H54 (cell line): Measurements from ENCODE around the gene HACD2.

Experiments
- DNase-seq: peaks from one replicate; pipeline ENCODE4 v3.0.0; 2011; ENCODE audit warnings: low spot score, mixed read lengths; ENCODE audit not compliant: insufficient read length
- FAIRE-seq: peaks from 3 replicates; lab custom pipeline; 2011; peaks lifted over from hg19 to GRCh38; lab: Jason Lieb, UNC
- POLR2A ChIP-seq: IDR thresholded peaks from 2 replicates; pipeline ENCODE4 v1.6.1; 2011; ENCODE audit warnings: low read depth, mild to moderate bottlenecking, low read length

The HACD2 gene

DNA sequence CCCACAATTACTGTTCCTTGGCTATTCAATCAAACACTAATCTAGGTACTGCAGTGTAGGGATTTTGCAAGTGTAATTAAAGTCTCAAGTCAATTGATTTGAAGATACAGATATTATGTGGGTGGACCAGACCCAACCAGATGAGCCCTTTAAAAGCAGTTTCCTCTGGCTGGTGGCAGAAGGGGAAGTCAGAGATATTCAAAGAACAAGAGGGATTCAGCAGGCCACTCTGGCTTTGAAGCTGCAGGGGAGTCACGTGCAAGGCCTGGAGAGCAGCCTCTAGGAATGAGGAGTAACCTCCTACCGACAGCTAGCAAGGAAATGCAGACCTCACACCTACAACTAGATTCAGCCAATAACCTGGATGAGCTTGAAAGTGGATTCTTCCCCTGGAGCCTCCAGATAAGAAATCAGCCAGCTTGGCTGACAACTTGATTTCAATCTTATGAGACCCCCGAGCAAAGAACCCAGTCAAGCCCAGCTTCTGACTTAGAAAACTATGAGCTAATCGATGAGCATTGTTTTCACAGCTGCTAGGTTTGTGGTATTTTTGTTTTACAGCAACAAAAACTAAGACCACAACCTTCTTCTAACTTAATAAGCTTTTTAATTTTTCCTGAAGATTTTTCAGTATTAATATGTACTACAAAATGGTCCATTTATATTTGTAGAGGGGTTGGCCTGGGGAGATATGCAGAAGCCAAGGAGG, 13.4 kb downstream of the HACD2 start:
- no peak for DNase-seq
- FAIRE-seq, result no peak
- TF ChIP-seq POLR2A, result no peak

DNA sequence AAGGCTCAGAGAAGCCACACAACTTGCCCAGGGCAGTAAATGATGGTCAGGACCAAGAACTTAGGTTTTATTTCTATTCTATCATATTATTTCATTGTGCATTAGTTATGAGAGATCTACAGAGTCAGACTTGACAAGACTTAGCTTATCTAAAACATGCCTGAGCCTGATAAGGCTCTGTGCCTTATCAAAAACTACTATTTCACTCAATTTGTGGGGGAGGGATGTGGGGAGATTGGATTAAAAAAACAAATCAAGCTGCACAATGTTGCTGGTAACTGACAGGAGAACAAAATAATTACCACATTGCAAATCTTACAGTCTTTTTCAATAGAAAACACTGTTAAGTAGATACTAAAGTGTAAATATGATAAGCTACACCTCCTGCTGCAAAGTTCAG, 16.0 kb downstream of the HACD2 start:
- DNase-seq, result no peak
- TF ChIP-seq POLR2A, result no peak
- no peak for FAIRE-seq

DNA sequence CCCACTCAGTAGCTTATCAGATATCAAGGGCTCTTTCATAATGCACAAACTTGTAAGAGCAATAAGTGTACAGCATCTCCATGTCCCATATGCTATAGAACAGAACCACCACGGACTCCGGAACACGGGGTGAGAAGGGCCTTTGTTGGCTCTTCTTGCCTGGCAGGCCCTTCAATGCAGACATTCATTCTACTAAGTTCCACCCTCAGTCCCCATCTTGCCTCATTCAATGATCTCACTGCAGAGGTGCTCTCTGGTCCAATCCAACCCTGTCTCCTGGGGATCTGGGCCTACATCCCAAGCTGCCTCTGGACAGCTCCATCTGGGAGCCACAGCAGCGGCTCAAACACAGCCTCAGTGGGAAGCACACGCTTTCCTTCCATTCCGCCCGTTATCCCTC, 16.8 kb downstream of the HACD2 start:
- DNase-seq (no peak), FAIRE-seq (no peak)
- TF ChIP-seq POLR2A, result no peak

DNA sequence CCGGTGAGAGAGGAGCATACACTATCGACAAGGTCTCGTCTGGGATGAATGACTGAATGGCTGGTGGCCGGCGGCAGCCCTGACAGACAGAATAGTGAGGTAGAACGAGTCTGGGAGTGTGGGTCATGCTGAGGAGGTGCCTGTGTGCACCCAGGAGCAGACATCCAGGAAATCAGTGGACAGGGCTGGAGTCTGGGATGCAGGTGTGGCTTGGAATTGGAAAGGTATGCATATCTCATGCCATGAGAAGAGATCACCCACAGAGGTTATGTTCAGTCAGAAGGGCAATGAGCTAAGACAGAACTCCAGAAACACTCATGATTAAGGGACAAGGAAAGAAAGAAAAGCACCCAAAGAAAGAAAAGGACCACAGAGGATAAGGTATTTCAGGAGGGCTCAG, 20.8 kb downstream of the HACD2 start:
- TF ChIP-seq POLR2A, result no peak
- DNase-seq, result no peak
- no peak for FAIRE-seq

DNA sequence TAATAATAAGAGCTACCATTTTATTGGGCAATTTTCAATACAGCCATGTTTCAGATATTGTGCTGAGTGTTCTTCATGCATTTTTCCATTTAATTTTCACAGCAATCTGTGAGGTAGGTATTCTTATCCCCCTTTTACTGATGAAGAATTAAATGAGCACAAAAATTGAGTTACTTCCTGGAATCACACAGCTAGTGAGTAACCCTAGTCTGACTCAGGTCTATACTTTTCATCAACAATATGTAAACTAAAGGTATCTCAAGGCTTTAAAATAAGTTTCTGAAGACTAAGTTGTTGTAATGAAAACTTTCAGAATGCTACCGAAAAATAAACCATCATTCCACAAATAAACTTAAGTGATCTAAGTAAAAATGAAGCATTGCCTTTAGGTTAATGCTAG, 22.3 kb downstream of the HACD2 start:
- DNase-seq, result no peak

DNA sequence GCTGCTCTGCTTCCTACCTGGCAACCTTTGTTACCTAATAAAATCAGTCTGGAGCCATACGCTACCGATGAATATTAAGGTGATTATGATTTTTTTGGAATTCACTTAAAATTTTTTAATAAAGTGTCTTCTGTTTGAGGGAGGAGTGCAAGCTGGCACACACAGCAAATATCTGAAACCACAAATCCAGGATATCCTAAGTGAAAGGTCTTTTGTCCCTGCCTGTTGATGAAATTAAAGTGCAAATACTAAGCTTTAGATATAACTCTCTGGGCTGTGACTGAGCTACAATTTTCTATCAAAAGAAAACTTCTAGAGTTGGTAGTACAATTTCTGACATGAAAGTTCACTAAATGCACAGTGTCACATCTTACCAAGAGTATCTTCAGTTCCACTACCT, 23.7 kb downstream of the HACD2 start:
- FAIRE-seq, result no peak
- no peak for DNase-seq
- TF ChIP-seq POLR2A, result no peak

More for the DNA sequence above, 22.3 kb downstream of the HACD2 start:
- FAIRE-seq, result no peak
- TF ChIP-seq POLR2A, result no peak

DNA sequence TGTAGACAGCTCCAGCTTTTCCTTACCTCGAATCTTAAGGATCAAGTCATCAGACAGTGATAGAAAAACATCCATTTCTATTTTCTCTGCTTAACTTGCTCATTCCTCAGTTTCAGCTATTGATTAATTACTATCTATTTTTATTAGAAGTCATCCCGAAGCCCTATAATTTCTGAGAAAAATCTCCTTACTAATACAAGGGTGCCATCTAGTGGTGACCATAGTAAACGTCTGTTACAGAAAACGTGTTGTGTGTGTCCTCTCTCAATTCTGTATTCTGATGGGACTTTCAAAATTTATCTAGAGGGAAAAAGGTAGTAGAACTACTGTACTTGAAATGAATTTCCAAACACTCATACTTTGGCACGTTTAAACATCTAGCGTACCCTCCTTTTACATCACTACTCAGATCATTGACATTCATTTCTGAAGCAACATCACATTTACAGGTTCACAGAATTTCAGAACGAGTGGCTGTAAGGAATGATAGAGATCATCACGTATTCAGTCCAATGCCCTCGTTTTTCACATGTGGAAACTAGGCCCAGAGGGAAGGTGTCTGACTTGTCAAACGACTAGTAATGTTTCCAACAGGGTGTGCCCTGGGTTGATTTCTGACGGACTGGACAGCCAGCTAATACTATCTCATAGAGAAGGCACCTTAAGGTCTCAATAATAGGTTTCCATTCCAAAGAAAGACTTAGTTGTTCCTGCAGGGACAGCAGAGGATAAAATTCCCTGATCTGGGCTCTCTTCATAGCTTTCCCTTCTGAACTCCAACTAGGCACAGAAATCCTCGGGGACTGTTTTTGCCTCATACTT, 25.6 kb downstream of the HACD2 start:
- no peak for TF ChIP-seq POLR2A
- FAIRE-seq (peak; percentile 72), DNase-seq (peak; percentile 30)

DNA sequence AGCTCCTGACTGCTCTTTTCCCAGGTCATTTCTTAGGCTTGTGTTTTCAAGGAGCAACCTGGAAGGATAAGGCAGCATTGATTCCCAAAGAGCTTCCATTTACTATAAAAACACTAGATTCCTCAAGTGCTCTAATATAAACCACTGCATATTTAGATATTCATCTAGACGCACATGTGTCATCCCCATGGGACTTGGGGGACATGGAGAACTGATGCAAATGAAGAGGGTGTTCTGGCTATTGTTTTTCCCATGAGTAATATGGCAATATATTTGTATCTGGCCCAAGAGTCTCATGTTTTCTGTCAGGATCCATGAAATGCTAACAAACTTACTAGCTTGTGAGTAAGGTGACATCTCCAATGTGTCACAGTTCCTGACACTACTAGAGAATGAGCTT, 31.3 kb downstream of the HACD2 start:
- no peak for DNase-seq
- TF ChIP-seq POLR2A, result no peak
- no peak for FAIRE-seq

DNA sequence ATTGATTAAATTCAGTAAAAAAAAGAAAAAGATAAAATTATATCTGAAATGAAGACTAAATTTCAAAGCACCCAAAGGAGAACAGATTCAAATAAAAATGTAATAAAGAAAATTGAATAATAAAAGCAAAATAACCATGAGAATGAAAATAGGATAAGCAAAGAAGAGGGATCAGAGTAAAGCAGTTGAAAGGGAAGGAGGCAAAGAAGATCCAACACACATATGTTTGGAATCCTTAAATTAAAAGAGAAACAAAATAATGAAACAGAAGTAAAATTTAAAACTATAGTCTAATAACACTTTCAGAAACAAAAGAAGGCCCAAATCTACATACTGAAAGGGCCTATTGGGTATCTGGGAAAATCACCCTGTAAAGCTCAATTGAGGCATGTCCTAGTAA, 32.1 kb downstream of the HACD2 start:
- no peak for TF ChIP-seq POLR2A
- DNase-seq (no peak), FAIRE-seq (no peak)

DNA sequence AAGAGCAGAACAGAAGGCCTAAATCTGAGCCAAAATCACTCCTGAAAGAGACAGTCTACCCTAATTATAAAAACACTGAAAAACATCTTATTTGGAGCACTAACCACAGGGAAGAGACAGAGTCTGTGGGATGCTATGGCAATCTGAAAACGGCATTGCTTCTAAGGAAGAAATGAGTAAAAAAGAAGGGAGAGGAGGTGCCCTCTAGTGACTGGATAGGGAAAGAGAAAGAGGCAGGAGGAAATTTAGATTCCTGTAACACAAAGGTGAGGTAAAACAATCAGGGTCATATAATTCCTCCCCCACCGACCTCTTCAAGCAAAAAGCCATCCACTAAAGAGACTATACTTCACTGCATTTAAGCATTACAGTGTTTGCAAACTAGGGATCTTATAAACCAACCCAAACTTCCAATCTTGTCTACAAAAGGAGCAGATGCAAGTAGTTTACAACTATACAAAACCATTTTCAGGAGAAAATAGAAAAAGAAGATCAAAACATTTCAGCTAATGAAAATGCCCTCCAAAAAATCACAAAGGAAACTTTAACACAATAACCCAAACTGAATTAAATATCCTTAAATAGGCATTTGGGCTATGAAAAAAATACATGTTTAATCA, 32.6 kb downstream of the HACD2 start:
- DNase-seq (no peak), FAIRE-seq (peak; percentile 50)
- TF ChIP-seq POLR2A, result no peak

DNA sequence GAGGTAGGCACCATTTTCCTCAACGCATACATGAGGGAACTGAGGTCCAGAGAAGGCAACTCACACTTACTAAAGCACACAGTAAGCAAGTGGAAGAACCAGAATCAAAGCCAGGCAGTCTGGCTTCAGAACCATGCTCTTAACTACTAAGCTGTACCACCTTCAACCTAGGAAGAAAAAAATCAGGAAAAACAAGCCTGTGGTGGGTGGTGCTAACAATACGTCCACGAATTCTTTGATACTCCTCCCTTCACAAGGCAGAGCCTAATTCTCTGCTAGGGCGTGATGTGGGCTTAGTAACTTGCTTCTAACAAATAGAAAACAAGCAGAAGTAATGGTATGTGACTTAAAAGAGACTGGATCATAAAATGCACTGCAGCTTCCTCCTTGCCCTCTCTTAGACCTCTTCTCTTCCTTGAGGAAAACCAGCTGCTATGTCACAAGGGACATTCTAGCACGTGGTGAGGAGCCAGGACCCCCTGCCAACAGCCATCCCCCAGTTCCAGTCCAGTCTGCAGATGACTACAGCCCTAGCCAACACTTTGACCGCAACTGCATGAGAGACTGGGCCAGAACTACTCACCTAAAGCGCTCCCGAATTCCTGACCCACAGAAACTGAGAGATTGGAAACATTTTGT, 36.9 kb downstream of the HACD2 start:
- FAIRE-seq (no peak), DNase-seq (no peak)
- TF ChIP-seq POLR2A, result no peak

DNA sequence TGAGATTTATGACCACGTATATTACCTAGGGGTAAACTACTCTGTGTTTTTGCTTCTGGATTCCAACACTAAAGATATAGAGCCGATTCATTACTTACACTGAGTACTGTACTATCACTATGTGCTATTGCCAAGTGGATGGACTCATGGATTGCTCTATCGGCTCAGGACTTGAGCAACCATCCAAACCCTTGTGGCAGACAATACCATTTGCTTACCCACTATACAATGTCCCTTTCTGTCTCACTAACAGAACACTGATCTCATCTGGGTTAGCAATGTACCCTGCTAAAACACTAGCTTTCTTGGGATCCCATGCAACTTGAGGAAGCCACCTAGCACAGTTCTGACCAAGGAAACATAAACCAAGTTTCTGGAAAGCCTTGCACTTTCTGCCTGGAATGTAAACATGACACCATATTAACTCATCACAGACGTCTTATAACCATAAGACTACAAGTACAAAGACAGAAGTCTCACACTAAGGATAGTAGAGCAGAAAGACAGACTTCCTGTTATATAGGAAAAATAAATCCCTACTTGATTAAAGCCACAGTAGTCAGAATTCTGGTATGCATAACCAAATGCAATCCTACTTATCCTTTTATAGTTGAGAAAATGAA, 38.6 kb downstream of the HACD2 start:
- no peak for TF ChIP-seq POLR2A
- DNase-seq (no peak), FAIRE-seq (peak; percentile 84)

DNA sequence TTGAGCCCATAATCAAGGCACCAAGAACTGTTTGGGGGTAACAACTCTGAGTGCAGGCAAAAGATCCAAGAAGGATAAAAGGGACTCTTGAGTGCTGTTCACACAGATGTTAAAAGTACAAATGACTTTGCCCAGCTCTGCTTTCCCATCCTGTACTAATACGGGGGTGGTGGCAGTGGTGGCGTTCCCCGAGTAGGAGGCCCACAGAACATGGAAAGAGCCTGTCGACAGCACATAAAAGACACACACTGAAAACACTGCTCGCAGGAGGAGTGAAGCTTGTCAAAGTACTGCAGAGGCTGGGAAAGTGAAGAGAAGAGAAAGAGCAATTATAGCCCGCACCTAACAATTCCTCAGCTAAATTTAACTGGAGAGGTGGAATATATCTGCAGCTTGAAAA, 40.9 kb downstream of the HACD2 start:
- no peak for TF ChIP-seq POLR2A
- no peak for DNase-seq
- FAIRE-seq, result no peak
